Lung (tissue), 16 donors: ENCODE results near the gene SPAST. TPM values are rescaled to one million over a fixed set of nuclear protein-coding genes. Genes with fewer than 3 reads are reported as not detected.
"Not testable (repeated sequence)": the region's sequence is repeated elsewhere in the genome, so short reads cannot be mapped to it uniquely, and the experiment has no call there.

Experiments used
- ATAC-seq: fragments of 200-7000 bp; cut with Tn5 transposase; one replicate; pipeline ENCODE4 v1.9.1; 2020; ENCODE audit warnings: moderate number of reproducible peaks; ENCODE audit not compliant: insufficient read depth, low FRiP score
- DNase-seq, 3 donors: peaks; one replicate each; pipeline ENCODE4 v3.0.0-alpha.2; 2013 to 2017
- H3K27ac ChIP-seq, 2 donors: one replicate each; pipeline ENCODE4 v1.5.1; 2013; ENCODE audit warnings: mild to moderate bottlenecking in 2 of 2, moderate library complexity in 2 of 2, control low read depth in 1 of 2, inconsistent platforms in 1 of 2, low read depth in 1 of 2, low read length in 1 of 2
- H3K27me3 ChIP-seq, 3 donors: one replicate each; pipeline ENCODE4 v1.5.1; 2013; ENCODE audit warnings: low read length in 2 of 3; ENCODE audit not compliant: control insufficient read depth in 3 of 3, insufficient read depth in 3 of 3
- H3K36me3 ChIP-seq, 4 donors: one replicate each; pipeline ENCODE4 v1.5.1; 2013; ENCODE audit warnings: low read length in 4 of 4, mild to moderate bottlenecking in 1 of 4, moderate library complexity in 1 of 4; ENCODE audit not compliant: control insufficient read depth in 4 of 4, insufficient read depth in 4 of 4
- H3K4me1 ChIP-seq, 5 donors: one replicate each; pipeline ENCODE4 v1.5.1; 2013; ENCODE audit warnings: low read length in 5 of 5, mild to moderate bottlenecking in 2 of 5, moderate library complexity in 1 of 5; ENCODE audit not compliant: control insufficient read depth in 5 of 5, insufficient read depth in 5 of 5
- H3K4me3 ChIP-seq: one replicate; pipeline ENCODE4 v1.5.1; 2013; ENCODE audit warnings: mild to moderate bottlenecking, control low read depth, moderate library complexity
- H3K9ac ChIP-seq, 2 donors: one replicate each; pipeline ENCODE4 v1.5.1; 2013; ENCODE audit warnings: low read length in 2 of 2, control low read depth in 1 of 2; ENCODE audit not compliant: insufficient read depth in 1 of 2
- H3K9me3 ChIP-seq, 4 donors: one replicate each; pipeline ENCODE4 v1.5.1; 2013; ENCODE audit warnings: low read length in 3 of 4, mild to moderate bottlenecking in 1 of 4, moderate library complexity in 1 of 4; ENCODE audit not compliant: control insufficient read depth in 4 of 4, insufficient read depth in 3 of 4
- WGBS, 2 donors: extraction: QIAGEN DNeasy Blood & Tissue Kit; methylation state at CpG; one replicate each; pipeline ENCODE4 v1.1.7; 2013; 5-methylcytosine and 5-hydroxymethylcytosine counted together
- long read RNA-seq, 5 donors: transcript quantifications; one replicate each; lab custom pipeline, GENCODE V29; 2026
- polyA plus RNA-seq, 2 donors: library from polyadenylated mRNA; stranded (reverse); fragments of 200-250 nt; gene quantifications; one replicate each; pipeline ENCODE4 v1.2.1, GENCODE V29; 2013
- total RNA-seq, 2 donors: library from RNA; depleted of rRNA in 1 of 2; stranded (reverse); fragments of >200 nt in 1 of 2; gene quantifications; one replicate each; pipeline ENCODE4 v1.2.1, GENCODE V29; 2014 to 2021
- TF ChIP-seq, protein P1 (sequence below): IDR thresholded peaks from 2 replicates; pipeline ENCODE4 v1.5.1; 2012; ENCODE audit warnings: mild to moderate bottlenecking; ENCODE audit errors: control extremely low read depth, extremely low read depth
- donor health status: control.
- donor health status: control.
- donor health status: Bipolar disorder and iron deficiency.
- donor health status: healthy.
- donor health status: DM: yes; HTN: yes; CAD: no.

Gene SPAST
- total RNA-seq (10 to 100 TPM; 12.8 to 30.5 TPM), polyA plus RNA-seq (1 to 10 TPM; 4.1 to 6.5 TPM)
- long read RNA-seq, donor 1, full-length matches to known transcripts: 1 of 7 reads
- long read RNA-seq, donor 1, partial matches to known transcripts: 6 of 7 reads
- long read RNA-seq, donor 1, other reads (novel, unspliced or antisense): 0 of 7 reads
- long read RNA-seq, donor 2: 0 reads
- long read RNA-seq, donor 3: 0 reads
- long read RNA-seq, donor 4, full-length matches to known transcripts: 1 of 1 reads
- long read RNA-seq, donor 4, partial matches to known transcripts: 0 of 1 reads
- long read RNA-seq, donor 4, other reads (novel, unspliced or antisense): 0 of 1 reads
- long read RNA-seq, donor 5: 0 reads

DNA sequence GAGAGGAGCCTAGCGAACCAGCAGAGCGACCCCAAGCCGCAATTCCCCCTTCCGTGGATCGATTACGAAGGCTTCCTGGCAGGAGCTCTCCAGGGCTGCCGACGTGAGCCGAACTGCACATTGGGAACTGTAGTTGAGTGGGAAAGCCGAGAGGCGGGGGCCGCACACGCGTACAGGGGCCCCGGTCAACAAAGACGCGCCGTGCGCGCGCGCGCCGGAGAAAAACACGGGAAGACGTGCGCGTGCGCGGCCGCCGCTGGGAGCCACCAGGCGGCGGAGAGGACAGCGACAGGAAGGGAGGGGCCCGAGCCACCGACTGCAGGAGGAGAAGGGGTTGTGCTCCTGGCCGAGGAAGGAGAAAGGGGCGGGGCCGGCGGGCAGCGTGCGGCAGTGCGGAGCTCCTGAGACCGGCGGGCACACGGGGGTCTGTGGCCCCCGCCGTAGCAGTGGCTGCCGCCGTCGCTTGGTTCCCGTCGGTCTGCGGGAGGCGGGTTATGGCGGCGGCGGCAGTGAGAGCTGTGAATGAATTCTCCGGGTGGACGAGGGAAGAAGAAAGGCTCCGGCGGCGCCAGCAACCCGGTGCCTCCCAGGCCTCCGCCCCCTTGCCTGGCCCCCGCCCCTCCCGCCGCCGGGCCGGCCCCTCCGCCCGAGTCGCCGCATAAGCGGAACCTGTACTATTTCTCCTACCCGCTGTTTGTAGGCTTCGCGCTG, at the start of gene SPAST:
Gene SPAST (plus strand): TSS at position 247 of the 711 bp plus-strand sequence. CDS start 276 bp downstream, at position 523.
- Histone ChIP-seq H3K4me1 (peaks cover 2 to 11% (median 6%) of the 10 kb centered on the region in 5 donors), H3K9me3 (no peaks in the 10 kb centered on the region), H3K27ac (peak within 1 kb of the TSS; percentile 95 to 100), H3K4me3 (peak within 1 kb of the TSS; percentile 87), H3K36me3 (peaks cover 0 to 3% (median 1%) of the 10 kb centered on the region in 4 donors), H3K27me3 (no peaks in the 10 kb centered on the region), H3K9ac (peak within 1 kb of the TSS; percentile 44 to 86)
- TF ChIP-seq, protein P1, sequence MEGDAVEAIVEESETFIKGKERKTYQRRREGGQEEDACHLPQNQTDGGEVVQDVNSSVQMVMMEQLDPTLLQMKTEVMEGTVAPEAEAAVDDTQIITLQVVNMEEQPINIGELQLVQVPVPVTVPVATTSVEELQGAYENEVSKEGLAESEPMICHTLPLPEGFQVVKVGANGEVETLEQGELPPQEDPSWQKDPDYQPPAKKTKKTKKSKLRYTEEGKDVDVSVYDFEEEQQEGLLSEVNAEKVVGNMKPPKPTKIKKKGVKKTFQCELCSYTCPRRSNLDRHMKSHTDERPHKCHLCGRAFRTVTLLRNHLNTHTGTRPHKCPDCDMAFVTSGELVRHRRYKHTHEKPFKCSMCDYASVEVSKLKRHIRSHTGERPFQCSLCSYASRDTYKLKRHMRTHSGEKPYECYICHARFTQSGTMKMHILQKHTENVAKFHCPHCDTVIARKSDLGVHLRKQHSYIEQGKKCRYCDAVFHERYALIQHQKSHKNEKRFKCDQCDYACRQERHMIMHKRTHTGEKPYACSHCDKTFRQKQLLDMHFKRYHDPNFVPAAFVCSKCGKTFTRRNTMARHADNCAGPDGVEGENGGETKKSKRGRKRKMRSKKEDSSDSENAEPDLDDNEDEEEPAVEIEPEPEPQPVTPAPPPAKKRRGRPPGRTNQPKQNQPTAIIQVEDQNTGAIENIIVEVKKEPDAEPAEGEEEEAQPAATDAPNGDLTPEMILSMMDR: no peak
- WGBS, 2 donors: 1% methylated on average over 53 to 79 of the region's 79 CpGs
- ATAC-seq (peak; percentile 96), DNase-seq (peak; percentile 98 to 99 (median 99))

GRCh38 chr2:32018789-32019482, 44.4 kb upstream of the SPAST start:
- H3K4me3 ChIP-seq, H3K9me3 ChIP-seq, ATAC-seq, H3K9ac ChIP-seq, DNase-seq, H3K27ac ChIP-seq, H3K4me1 ChIP-seq, H3K27me3 ChIP-seq: not testable (repeated sequence)
- 98 to 99% methylated on average over 9 of the region's 9 CpGs for WGBS, 2 donors
- H3K36me3 ChIP-seq: peaks cover 4 to 19% (median 12%) of the 10 kb centered on the region in 4 donors

DNA sequence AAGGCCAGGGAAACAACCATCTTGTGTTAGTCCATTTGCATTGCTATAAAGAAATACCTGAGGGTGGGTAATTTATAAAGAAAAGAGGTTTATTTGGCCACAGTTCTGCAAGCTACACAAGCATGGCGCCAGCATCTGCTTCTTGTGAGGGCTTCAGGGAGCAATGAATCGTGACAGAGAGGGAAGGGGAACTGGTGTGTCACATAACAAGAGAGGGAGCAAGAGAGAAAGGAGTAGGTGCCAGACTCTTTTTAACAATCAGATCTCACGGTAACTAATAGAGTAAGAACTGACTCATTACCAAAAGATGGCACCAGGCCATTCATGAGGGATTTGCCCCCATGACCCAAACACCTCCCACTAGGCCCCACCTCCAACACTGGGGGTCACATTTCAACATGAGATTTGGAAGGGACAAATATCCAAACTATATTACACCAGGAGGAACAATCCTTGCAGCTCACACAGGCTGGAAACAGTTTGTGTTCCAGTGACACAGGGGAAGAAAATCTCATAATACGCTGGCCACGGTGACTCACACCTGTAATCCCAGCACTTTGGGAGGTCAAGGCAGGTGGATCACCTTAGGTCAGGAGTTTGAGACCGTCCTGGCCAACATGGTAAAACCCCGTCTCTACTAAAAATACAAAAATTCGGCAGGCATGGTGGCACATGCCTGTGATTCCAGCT, 29.0 kb upstream of the SPAST start:
- H3K27me3 ChIP-seq, H3K9ac ChIP-seq, DNase-seq, H3K4me1 ChIP-seq, H3K4me3 ChIP-seq, H3K27ac ChIP-seq, H3K9me3 ChIP-seq: not testable (repeated sequence)
- 95 to 97% methylated on average over 8 of the region's 8 CpGs for WGBS, 2 donors
- H3K36me3 ChIP-seq: peaks cover 0 to 11% (median 8%) of the 10 kb centered on the region in 4 donors
- ATAC-seq: peak; percentile 16

DNA sequence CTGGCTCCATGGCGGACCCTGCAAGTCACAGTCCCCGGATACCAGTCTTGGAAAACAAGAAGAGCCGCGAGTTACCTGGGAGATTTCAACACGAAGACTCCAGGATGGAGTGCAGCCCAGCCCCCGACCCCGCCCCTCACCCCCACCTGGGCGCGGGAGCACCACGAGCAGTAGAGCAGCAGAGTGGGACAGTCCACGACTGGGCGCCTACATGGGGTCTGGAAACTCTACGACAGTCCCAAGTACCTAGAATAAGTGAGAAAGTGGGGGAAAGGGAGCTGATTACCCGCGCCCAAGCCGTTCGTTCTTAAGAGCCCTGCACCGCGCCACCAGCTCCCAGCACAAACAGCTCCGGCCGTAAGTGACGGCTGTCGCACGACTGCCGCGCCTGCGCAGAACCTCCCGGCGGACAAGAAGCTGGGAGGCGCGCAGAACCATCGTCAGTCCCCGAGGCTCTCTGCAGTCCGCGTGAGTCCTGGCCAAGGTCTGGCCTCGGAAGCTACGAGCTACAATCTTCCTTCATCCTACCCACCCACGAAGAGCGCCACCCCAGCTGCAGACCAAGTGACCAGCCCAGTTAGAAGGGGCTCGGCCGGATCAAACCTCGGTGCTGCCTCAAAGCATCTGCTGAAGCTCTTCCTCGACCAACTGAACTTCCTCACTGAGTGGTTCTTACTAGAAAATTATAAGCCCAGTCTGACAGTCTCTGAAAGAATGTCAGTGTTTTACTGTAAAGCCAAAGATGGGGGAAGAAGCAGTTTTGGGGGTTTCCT, 23.7 kb upstream of the SPAST start, which contains the start of gene DPY30:
Gene DPY30 (minus strand): TSS at position 359 of the 773 bp plus-strand sequence. CDS start 349 bp downstream, at position 10.
- H3K4me1 ChIP-seq: peaks cover 0 to 8% (median 7%) of the 10 kb centered on the region in 5 donors

More for the DNA sequence above, 23.7 kb upstream of the SPAST start, which contains the start of gene DPY30:
- no peaks in the 10 kb centered on the region for H3K27me3 ChIP-seq
- peak within 1 kb of the TSS; percentile 83 for H3K4me3 ChIP-seq
- peak within 1 kb of the TSS; percentile 60 to 95 for H3K9ac ChIP-seq
- TF ChIP-seq, protein P1: no peak
- peak within 1 kb of the TSS; percentile 76 to 87 for H3K27ac ChIP-seq
- H3K9me3 ChIP-seq: no peaks in the 10 kb centered on the region
- peak; percentile 95 to 97 (median 96) for DNase-seq
- ATAC-seq: peak; percentile 99
- peaks cover 0 to 6% (median 3%) of the 10 kb centered on the region in 4 donors for H3K36me3 ChIP-seq
- WGBS, 2 donors: 1% methylated on average over 43 of the region's 43 CpGs
